Astrocyte (in vitro differentiated cells and primary cell): Measurements from ENCODE around the gene UBE4A. TPM values are rescaled to one million over a fixed set of nuclear protein-coding genes. Genes with fewer than 3 reads are reported as not detected.

ENCODE experiments used
- DNase-seq: peaks from one replicate; pipeline ENCODE4 v3.0.0-alpha.2; 2010; ENCODE audit warnings: low read depth
- FAIRE-seq: peaks from 2 replicates; lab custom pipeline; 2011; peaks lifted over from hg19 to GRCh38; lab: Jason Lieb, UNC
- H2AFZ ChIP-seq: 2 replicates; pipeline ENCODE4 v1.6.0; 2012; ENCODE audit warnings: low read depth, low read length, inconsistent platforms
- H3K27ac ChIP-seq: 2 replicates; pipeline ENCODE4 v1.5.1; 2011; ENCODE audit warnings: low read depth, low read length, inconsistent platforms
- H3K27me3 ChIP-seq: 2 replicates; pipeline ENCODE4 v1.6.0; 2011; ENCODE audit warnings: low read length, inconsistent platforms; ENCODE audit not compliant: insufficient read depth
- H3K36me3 ChIP-seq: 2 replicates; pipeline ENCODE4 v1.5.1; 2011; ENCODE audit warnings: low read length, inconsistent platforms; ENCODE audit not compliant: insufficient read depth
- H3K4me1 ChIP-seq: 2 replicates; pipeline ENCODE4 v1.5.1; 2011; ENCODE audit warnings: low read length, inconsistent platforms; ENCODE audit not compliant: insufficient read depth
- H3K4me2 ChIP-seq: 2 replicates; pipeline ENCODE4 v1.6.0; 2012; ENCODE audit warnings: low read length, inconsistent platforms
- H3K4me3 ChIP-seq: 2 replicates; pipeline ENCODE4 v1.5.1; 2011; ENCODE audit warnings: low read depth, mild to moderate bottlenecking, low read length, inconsistent platforms; ENCODE audit not compliant: insufficient read depth
- H3K79me2 ChIP-seq: 2 replicates; pipeline ENCODE4 v1.6.0; 2012; ENCODE audit warnings: mild to moderate bottlenecking, low read length, inconsistent platforms; ENCODE audit not compliant: insufficient read depth
- H3K9ac ChIP-seq: 2 replicates; pipeline ENCODE4 v1.6.0; 2012; ENCODE audit warnings: mild to moderate bottlenecking, low read length, inconsistent platforms
- H3K9me3 ChIP-seq: 2 replicates; pipeline ENCODE4 v1.5.1; 2012; ENCODE audit warnings: low read depth, mild to moderate bottlenecking, low read length, inconsistent platforms; ENCODE audit not compliant: insufficient read depth
- H4K20me1 ChIP-seq: 2 replicates; pipeline ENCODE4 v1.6.0; 2012; ENCODE audit warnings: low read length, inconsistent platforms; ENCODE audit not compliant: insufficient read depth
- H3K27ac Mint-ChIP-seq: one replicate; pipeline ENCODE4 v1.8.0; 2021; ENCODE audit warnings: mild to moderate bottlenecking, mixed read lengths; ENCODE audit not compliant: unreplicated experiment
- H3K27me3 Mint-ChIP-seq: one replicate; pipeline ENCODE4 v1.8.0; 2021; ENCODE audit warnings: low read depth, mixed read lengths; ENCODE audit not compliant: unreplicated experiment
- H3K36me3 Mint-ChIP-seq: one replicate; pipeline ENCODE4 v1.8.0; 2021; ENCODE audit warnings: low read depth, mixed read lengths; ENCODE audit not compliant: unreplicated experiment
- H3K4me1 Mint-ChIP-seq: one replicate; pipeline ENCODE4 v1.8.0; 2021; ENCODE audit warnings: low read depth, mixed read lengths; ENCODE audit not compliant: unreplicated experiment
- H3K4me3 Mint-ChIP-seq: one replicate; pipeline ENCODE4 v1.8.0; 2021; ENCODE audit warnings: mild to moderate bottlenecking, moderate library complexity, mixed read lengths; ENCODE audit not compliant: unreplicated experiment
- H3K9me3 Mint-ChIP-seq: one replicate; pipeline ENCODE4 v1.8.0; 2021; ENCODE audit warnings: mild to moderate bottlenecking, mixed read lengths; ENCODE audit not compliant: unreplicated experiment
- EZH2 ChIP-seq: IDR thresholded peaks from 2 replicates; pipeline ENCODE4 v1.6.1; 2012; ENCODE audit warnings: mild to moderate bottlenecking, low read length, inconsistent platforms; ENCODE audit not compliant: insufficient read depth
- total RNA-seq: library from RNA; stranded (reverse); gene quantifications from 2 replicates; pipeline ENCODE4 v1.2.1, GENCODE V29; 2021
- TF ChIP-seq, protein P1 (sequence below): IDR thresholded peaks from 2 replicates; pipeline ENCODE4 v1.5.1; 2011; ENCODE audit warnings: low read depth, mild to moderate bottlenecking, inconsistent platforms, low read length, moderate library complexity; ENCODE audit not compliant: insufficient read depth

UBE4A gene
- total RNA-seq, 1 donor from 2014 or later, result 38.8 TPM

DNA sequence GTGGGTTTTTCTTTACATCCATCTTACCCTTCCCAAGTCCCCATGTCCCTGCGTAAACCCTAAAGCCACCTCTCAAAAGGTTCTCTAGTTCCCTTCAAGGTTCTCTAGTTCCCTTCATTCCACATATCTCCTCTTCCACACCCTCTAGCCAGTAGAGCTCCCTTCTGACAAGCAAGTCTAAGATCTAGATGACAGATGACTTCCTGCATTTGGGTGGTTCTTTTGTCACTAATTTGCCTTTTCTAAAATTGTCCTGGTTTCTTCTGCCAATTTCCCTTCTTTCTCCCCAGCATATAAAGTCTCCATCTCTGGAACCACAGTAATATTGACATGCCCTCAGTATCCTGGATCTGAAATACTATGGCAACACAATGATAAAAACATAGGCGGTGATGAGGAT is 47.1 kb upstream of the UBE4A start:
- Histone ChIP-seq H3K4me2 (no peak overlapping the region), H3K27me3 (peaks cover 25% of the 10 kb centered on the region), H2AFZ (no peak overlapping the region), H3K9me3 (no peaks in the 10 kb centered on the region), H4K20me1 (no peaks in the 10 kb centered on the region), H3K4me3 (no peak overlapping the region), H3K36me3 (no peaks in the 10 kb centered on the region), H3K27ac (no peak overlapping the region), H3K9ac (no peak overlapping the region), H3K4me1 (peaks cover 8% of the 10 kb centered on the region), H3K79me2 (no peaks in the 10 kb centered on the region)
- Mint-ChIP-seq H3K4me1 (peaks cover 8% of the 10 kb centered on the region), H3K9me3 (peaks cover 2% of the 10 kb centered on the region), H3K4me3 (no peak overlapping the region), H3K36me3 (no peaks in the 10 kb centered on the region), H3K27me3 (peaks cover 36% of the 10 kb centered on the region), H3K27ac (no peak overlapping the region)
- FAIRE-seq, result no peak
- TF ChIP-seq EZH2, result no peak
- TF ChIP-seq, protein P1, sequence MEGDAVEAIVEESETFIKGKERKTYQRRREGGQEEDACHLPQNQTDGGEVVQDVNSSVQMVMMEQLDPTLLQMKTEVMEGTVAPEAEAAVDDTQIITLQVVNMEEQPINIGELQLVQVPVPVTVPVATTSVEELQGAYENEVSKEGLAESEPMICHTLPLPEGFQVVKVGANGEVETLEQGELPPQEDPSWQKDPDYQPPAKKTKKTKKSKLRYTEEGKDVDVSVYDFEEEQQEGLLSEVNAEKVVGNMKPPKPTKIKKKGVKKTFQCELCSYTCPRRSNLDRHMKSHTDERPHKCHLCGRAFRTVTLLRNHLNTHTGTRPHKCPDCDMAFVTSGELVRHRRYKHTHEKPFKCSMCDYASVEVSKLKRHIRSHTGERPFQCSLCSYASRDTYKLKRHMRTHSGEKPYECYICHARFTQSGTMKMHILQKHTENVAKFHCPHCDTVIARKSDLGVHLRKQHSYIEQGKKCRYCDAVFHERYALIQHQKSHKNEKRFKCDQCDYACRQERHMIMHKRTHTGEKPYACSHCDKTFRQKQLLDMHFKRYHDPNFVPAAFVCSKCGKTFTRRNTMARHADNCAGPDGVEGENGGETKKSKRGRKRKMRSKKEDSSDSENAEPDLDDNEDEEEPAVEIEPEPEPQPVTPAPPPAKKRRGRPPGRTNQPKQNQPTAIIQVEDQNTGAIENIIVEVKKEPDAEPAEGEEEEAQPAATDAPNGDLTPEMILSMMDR, result no peak
- DNase-seq, result no peak

DNA sequence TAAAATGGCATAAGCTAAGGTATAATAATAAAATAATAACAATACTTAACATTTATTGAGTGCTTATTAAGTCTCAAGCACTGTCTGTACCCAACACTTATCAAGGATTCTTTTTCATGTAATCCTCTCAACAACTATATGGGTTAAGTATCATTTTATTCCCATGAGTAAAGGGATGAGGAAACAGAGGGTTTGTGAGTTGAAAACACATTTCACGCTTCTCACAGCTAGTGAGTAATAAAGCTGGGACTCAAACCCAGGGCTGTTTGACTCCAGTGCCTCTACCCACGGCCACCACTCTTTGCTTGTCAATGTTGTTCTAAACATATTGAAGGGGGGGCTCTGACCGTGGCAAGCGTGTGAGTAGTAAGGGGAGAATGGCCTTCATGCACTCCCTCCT is 46.2 kb upstream of the UBE4A start:
- no peak overlapping the region for H3K27ac ChIP-seq
- no peak overlapping the region for H3K27ac Mint-ChIP-seq
- H3K27me3 ChIP-seq, result peaks cover 25% of the 10 kb centered on the region
- no peak for DNase-seq
- FAIRE-seq, result no peak
- no peaks in the 10 kb centered on the region for H3K79me2 ChIP-seq
- H4K20me1 ChIP-seq, result no peaks in the 10 kb centered on the region
- H3K9ac ChIP-seq, result no peak overlapping the region
- H3K4me3 ChIP-seq, result no peak overlapping the region
- H3K27me3 Mint-ChIP-seq, result peaks cover 36% of the 10 kb centered on the region
- TF ChIP-seq, protein P1, result no peak
- TF ChIP-seq EZH2, result no peak
- H3K36me3 Mint-ChIP-seq, result no peaks in the 10 kb centered on the region
- no peaks in the 10 kb centered on the region for H3K36me3 ChIP-seq
- H3K4me3 Mint-ChIP-seq, result no peak overlapping the region
- H2AFZ ChIP-seq, result no peak overlapping the region
- no peaks in the 10 kb centered on the region for H3K9me3 ChIP-seq
- peaks cover 8% of the 10 kb centered on the region for H3K4me1 Mint-ChIP-seq
- no peak overlapping the region for H3K4me2 ChIP-seq
- peaks cover 8% of the 10 kb centered on the region for H3K4me1 ChIP-seq
- peaks cover 2% of the 10 kb centered on the region for H3K9me3 Mint-ChIP-seq

DNA sequence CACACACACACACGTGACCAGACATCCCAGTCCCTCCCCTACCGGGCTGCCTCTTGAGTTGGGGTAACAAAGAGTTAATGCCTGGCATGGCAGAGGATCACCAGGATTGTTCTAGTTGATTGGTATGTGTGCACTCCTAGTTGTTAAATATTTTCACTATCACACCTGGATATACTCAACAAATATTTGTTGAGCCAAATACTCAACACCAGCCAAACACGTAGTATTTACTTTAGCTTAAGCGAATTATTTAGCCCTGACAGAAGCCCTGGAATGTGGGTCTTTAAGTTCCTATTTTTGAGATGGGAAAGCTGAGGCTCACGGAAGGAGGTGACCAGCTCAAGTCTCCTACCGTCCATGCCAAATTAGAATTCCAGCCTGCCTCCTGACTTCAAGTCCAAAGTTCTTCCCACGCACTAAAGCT is 44.4 kb upstream of the UBE4A start:
- Histone ChIP-seq H3K4me1 (peaks cover 8% of the 10 kb centered on the region), H4K20me1 (no peaks in the 10 kb centered on the region), H3K36me3 (no peaks in the 10 kb centered on the region), H3K27ac (no peak overlapping the region), H2AFZ (no peak overlapping the region), H3K9ac (no peak overlapping the region), H3K27me3 (peaks cover 23% of the 10 kb centered on the region), H3K4me3 (no peak overlapping the region), H3K4me2 (no peak overlapping the region), H3K9me3 (no peaks in the 10 kb centered on the region), H3K79me2 (no peaks in the 10 kb centered on the region)
- no peaks in the 10 kb centered on the region for H3K36me3 Mint-ChIP-seq
- H3K4me1 Mint-ChIP-seq, result peaks cover 8% of the 10 kb centered on the region
- DNase-seq (no peak), FAIRE-seq (no peak)
- H3K9me3 Mint-ChIP-seq, result peaks cover 4% of the 10 kb centered on the region
- H3K4me3 Mint-ChIP-seq, result no peak overlapping the region
- H3K27me3 Mint-ChIP-seq, result peaks cover 45% of the 10 kb centered on the region
- no peak for TF ChIP-seq EZH2
- TF ChIP-seq, protein P1, result no peak
- no peak overlapping the region for H3K27ac Mint-ChIP-seq
